Fibroblast of mammary gland (primary cell): ENCODE results near the gene PACRG.

Experiments
- DNase-seq: peaks from one replicate; pipeline ENCODE4 v3.0.0-alpha.2; 2010; ENCODE audit warnings: low read depth
- H3K4me3 ChIP-seq: 2 replicates; pipeline ENCODE4 v1.5.1; 2011; ENCODE audit warnings: low read depth, mild to moderate bottlenecking, low read length, moderate library complexity; ENCODE audit not compliant: control insufficient read depth
- TF ChIP-seq, protein P1 (sequence below): conservative IDR thresholded peaks from 2 replicates; pipeline ENCODE4 v1.5.1; 2011; ENCODE audit warnings: low read depth, low read length, inconsistent platforms; ENCODE audit not compliant: control insufficient read depth, insufficient read depth

The PACRG gene

DNA sequence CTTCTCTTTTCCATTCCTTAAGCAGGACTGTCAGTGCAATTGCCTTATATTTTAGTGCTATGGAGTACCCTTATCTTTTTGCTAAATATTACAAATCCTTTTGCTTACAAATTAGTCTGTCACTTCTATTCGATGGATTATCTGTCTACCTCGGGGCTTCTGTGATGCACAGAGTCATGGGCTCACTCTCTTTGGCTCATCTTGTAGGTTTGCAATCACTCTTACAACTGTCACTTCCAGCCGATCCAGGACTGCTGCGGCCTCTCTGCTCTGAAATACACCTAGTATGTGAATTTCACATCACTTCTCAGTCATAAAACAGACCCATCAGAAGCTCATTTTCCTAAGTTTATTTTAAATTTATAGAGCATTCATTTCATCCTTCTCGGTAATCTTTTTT is 393.5 kb downstream of the PACRG start:
- DNase-seq: no peak
- TF ChIP-seq, protein P1, sequence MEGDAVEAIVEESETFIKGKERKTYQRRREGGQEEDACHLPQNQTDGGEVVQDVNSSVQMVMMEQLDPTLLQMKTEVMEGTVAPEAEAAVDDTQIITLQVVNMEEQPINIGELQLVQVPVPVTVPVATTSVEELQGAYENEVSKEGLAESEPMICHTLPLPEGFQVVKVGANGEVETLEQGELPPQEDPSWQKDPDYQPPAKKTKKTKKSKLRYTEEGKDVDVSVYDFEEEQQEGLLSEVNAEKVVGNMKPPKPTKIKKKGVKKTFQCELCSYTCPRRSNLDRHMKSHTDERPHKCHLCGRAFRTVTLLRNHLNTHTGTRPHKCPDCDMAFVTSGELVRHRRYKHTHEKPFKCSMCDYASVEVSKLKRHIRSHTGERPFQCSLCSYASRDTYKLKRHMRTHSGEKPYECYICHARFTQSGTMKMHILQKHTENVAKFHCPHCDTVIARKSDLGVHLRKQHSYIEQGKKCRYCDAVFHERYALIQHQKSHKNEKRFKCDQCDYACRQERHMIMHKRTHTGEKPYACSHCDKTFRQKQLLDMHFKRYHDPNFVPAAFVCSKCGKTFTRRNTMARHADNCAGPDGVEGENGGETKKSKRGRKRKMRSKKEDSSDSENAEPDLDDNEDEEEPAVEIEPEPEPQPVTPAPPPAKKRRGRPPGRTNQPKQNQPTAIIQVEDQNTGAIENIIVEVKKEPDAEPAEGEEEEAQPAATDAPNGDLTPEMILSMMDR: no peak
- no peak overlapping the region for H3K4me3 ChIP-seq

- H3K4me3 ChIP-seq: no peak overlapping the region
- DNase-seq: no peak
- TF ChIP-seq, protein P1: no peak
These were observed 394.6 kb downstream of the PACRG start for GRCh38 chr6:163122365-163122764.

- no peak for DNase-seq
- H3K4me3 ChIP-seq: no peak overlapping the region
- TF ChIP-seq, protein P1: no peak
These were observed 395.3 kb downstream of the PACRG start for GRCh38 chr6:163123098-163123497.

- no peak overlapping the region for H3K4me3 ChIP-seq
- no peak for DNase-seq
- TF ChIP-seq, protein P1: no peak
These were observed 399.0 kb downstream of the PACRG start for GRCh38 chr6:163126741-163127140.

DNA sequence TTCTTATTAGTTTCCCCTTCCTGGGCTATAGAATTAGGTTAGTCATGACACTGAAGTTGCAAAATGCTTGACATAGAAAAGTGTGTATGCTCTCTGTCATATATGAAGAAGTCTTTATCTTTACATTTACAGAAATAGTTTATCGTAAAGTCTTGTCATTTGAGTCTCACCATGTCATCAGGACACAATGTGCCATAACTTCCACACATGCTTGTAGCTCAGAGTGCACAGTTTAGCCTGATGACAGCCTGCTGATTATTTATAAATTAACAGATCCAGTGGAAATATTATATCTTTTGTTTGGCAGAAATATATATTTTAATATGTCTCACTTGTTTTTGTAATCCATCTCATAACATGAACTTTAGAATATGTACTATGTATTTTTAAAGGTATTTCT is 399.8 kb downstream of the PACRG start:
- H3K4me3 ChIP-seq: no peak overlapping the region
- TF ChIP-seq, protein P1: no peak
- no peak for DNase-seq

- H3K4me3 ChIP-seq: no peak overlapping the region
- TF ChIP-seq, protein P1: no peak
- DNase-seq: no peak
These were observed 400.6 kb downstream of the PACRG start for GRCh38 chr6:163128324-163128723.
